Measurements from ENCODE around the gene SMIM10.

The SMIM10 gene

DNA sequence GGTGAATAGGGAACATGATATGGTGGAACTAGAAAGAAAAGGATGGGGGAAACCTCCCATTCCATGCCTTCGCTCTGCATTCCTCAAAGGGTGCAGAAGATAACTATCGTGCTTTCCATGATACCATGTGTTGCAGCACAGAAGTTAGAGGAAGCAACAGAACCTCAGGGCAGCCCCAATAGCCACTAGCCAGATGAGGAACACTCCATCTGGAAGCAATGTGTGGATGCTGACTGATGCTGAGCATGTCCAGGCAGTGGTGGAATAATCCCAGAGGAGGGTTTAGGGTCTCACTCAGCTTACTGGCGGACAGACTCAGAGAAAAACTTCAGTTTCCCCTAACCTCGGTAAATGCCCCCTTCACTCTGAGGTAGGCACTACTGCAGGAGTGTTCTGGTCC is 7.5 kb downstream of the SMIM10 start:
- no peak for DNase-seq (ENCODE audit: low read depth)
- TF ChIP-seq, protein P1, sequence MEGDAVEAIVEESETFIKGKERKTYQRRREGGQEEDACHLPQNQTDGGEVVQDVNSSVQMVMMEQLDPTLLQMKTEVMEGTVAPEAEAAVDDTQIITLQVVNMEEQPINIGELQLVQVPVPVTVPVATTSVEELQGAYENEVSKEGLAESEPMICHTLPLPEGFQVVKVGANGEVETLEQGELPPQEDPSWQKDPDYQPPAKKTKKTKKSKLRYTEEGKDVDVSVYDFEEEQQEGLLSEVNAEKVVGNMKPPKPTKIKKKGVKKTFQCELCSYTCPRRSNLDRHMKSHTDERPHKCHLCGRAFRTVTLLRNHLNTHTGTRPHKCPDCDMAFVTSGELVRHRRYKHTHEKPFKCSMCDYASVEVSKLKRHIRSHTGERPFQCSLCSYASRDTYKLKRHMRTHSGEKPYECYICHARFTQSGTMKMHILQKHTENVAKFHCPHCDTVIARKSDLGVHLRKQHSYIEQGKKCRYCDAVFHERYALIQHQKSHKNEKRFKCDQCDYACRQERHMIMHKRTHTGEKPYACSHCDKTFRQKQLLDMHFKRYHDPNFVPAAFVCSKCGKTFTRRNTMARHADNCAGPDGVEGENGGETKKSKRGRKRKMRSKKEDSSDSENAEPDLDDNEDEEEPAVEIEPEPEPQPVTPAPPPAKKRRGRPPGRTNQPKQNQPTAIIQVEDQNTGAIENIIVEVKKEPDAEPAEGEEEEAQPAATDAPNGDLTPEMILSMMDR (conservative IDR thresholded peaks at IDR 0.05; ENCODE audit: low read depth, low read length), result no peak

DNA sequence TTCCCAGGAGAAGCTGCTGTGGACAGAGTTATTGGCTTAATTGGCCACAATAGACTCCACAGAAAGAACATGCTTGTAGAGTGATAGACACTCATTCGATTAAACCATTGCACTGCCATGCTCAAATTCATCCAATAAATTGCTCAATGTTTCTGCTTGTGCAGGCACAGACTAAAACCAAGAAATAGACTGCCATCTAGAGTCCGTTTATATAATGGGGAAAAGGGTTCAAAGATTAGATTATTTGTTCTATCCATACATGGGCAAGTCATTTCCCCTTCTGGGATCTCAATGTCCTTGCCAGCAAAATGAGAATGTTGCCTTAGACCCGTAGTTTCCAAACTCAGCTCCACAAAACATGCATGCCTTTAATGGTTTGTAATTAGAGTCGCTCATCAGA is 8.7 kb downstream of the SMIM10 start:
- TF ChIP-seq, protein P1 (conservative IDR thresholded peaks at IDR 0.05; ENCODE audit: low read depth, low read length), result peak; percentile 50
- no peak overlapping the region for H3K4me3 ChIP-seq (ENCODE audit: low read depth, low read length)
- DNase-seq (ENCODE audit: low read depth), result peak; percentile 71

More for the DNA sequence above, 7.5 kb downstream of the SMIM10 start:
- H3K4me3 ChIP-seq (ENCODE audit: low read depth, low read length), result no peak overlapping the region

DNA sequence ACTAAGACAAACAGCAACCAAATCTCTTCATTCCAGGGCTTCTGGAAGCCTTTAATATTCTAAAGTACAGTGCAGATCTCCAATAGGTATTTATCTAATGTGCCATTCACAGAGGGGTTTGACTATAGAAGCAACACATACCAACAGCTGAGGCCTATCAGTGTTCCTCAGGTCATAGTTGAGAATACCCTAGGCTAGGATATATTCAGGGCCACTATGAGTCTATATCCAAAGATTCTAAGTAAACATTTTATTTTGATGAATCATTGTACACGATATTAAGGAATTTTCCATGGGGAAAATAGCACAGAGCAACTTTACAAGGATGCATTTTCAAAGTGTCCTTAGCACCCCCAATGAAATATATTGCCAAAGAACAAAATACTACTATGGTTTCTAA is 9.7 kb downstream of the SMIM10 start:
- no peak overlapping the region for H3K4me3 ChIP-seq (ENCODE audit: low read depth, low read length)
- peak; percentile 10 for DNase-seq (ENCODE audit: low read depth)
- TF ChIP-seq, protein P1 (conservative IDR thresholded peaks at IDR 0.05; ENCODE audit: low read depth, low read length), result no peak

DNA sequence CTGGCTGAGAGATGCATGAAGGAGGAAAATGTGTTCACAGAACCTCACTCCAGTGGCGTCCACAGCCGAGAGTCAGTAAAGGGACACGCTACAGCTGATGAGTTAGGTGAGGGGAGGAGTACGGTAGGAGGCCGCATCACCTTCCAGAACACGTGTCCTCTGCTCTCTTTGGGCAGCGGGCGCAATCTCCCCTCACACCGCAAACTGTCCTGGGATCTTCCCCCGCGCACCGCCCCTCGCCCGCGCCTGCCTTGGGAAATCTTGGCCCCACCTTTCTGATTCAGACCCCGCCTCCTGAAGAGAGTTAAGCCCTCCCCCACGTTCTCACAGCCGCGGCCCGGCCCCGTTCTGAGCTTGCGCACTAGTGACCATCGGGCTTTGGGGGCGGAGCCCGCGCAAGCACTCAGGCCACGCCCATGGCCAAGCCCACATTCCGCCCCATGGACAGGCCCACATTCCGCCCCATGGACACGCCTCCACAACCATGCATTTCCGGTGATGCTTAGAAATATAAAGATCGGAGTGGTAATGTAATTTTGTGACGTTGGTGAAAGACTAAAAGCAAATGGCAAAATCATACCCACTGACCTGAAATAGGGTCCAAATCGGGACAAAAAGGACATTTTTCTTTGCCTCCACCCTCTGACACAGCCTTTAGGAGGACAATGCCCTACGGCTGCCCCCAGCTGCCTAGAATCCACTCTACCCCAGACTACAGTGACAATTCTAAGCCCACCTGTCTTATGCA is 13.3 kb downstream of the SMIM10 start:
- peak; percentile 92 for DNase-seq (ENCODE audit: low read depth)
- TF ChIP-seq, protein P1 (conservative IDR thresholded peaks at IDR 0.05; ENCODE audit: low read depth, low read length), result no peak
- H3K4me3 ChIP-seq (ENCODE audit: low read depth, low read length), result peak overlapping the region; percentile 65

DNA sequence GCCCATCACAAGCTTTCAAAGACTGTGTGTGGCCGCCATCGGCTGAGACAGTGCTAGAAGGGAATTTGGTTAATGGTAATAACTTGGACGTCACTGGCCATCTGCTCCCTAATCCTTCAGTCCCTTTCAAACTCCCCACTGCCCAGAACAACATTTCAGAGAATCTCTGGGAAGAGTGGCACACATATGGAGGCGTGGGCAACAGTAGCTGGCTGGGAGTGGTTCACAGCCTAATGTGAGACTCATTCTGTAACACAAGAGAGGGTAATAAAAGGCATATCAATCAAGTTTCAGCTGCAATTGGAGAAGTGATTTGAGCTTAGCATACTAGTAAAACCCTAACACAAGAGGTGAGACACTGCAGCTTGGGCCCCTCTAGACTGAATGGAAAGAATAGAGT is 15.4 kb downstream of the SMIM10 start:
- DNase-seq (ENCODE audit: low read depth), result no peak
- TF ChIP-seq, protein P1 (conservative IDR thresholded peaks at IDR 0.05; ENCODE audit: low read depth, low read length), result no peak
- no peak overlapping the region for H3K4me3 ChIP-seq (ENCODE audit: low read depth, low read length)

DNA sequence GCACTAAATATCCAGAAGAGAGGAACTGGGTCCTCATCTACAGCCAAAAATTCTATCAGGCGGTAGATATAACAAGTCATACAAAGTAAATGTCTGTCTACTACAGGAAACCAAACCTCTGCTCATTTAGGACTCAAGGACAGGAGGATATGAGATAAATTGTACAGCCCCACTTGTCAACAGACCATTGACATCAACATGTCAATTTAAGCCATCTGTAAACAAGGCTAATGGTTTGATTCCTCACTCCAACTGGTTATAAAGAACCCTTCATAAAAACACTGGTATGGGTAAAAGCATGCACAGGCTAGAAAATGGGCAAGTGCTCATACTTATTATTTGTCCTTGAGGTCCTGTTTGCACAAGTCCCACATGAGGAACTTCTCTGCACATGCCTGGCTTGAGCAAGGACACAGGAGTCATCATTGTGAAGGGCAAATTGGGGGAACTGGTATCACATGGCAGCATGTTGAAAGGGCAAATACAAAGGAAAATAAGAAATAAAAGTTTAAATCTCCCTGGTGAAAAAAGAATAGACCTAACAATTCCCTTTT is 18.3 kb downstream of the SMIM10 start:
- DNase-seq (ENCODE audit: low read depth), result no peak
- TF ChIP-seq, protein P1 (conservative IDR thresholded peaks at IDR 0.05; ENCODE audit: low read depth, low read length), result no peak
- H3K4me3 ChIP-seq (ENCODE audit: low read depth, low read length), result no peak overlapping the region

DNA sequence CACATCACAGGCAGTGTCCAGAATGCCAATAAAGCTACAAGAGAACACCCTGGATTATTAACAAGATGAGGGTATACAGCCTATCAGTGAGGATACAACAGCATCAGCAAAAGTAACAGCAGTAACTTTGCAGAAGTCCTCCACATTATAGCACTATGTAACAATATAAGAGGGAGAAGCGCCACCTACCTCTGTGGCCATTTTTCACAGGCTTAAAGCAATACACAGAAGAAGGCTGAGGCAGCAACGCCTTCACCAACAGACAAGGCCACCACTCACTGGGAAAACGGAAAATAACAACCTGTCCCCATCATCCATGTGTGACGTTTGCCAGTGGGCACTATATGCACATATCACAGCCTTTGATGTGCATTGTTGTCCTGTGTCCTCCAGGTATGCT is 19.0 kb downstream of the SMIM10 start:
- DNase-seq (ENCODE audit: low read depth), result no peak
- TF ChIP-seq, protein P1 (conservative IDR thresholded peaks at IDR 0.05; ENCODE audit: low read depth, low read length), result no peak
- H3K4me3 ChIP-seq (ENCODE audit: low read depth, low read length), result no peak overlapping the region
